ENCODE results near the gene BLOC1S5. TPM values are rescaled to one million over a fixed set of nuclear protein-coding genes. Genes with fewer than 3 reads are reported as not detected.

The BLOC1S5 gene
- total and polyA plus RNA-seq, 9 of the 15 experiments (the other 6 are each of a cell fraction or from before 2014, with no cell fraction given): 8.5 to 41.0 (median 27.7) TPM

- intact Hi-C loops (cut with micrococcal nuclease): no loop called here
- ChIA-PET POLR2A (interaction anchor here (0.6 to 0.7 kb wide), 2 partner anchors 294 to 308 kb away, joined by 3 read pairs; no protein-coding TSS in a partner anchor), CTCF (ENCODE audit: low intra/inter-chr PET ratio) (interaction anchor here (0.7 to 2.8 kb wide), 3 partner anchors 106 to 379 kb away, joined by 3 to 15 read pairs (median 12); no protein-coding TSS in a partner anchor)
- FAIRE-seq (no peak), DNase-seq (ENCODE audit: extremely low read depth in 1 of 4, low spot score in 3 of 4) (no peak), ATAC-seq (no peak)
- Histone ChIP-seq H3K9me3 (replicated peaks; ENCODE audit: control insufficient read depth, insufficient read depth, low read depth, low read length) (no peaks in the 10 kb centered on the region), H3K4me2 (ENCODE audit: insufficient read depth, low read length) (no peak overlapping the region), H3K4me1 (replicated peaks in 1 of 2; ENCODE audit: control insufficient read depth in 2 of 2, insufficient read depth in 2 of 2, low read length in 2 of 2) (peaks cover 0 to 4% of the 10 kb centered on the region in 2 experiments; a peak in 1 of 5 replicates), H3K27me3 (ENCODE audit: control insufficient read depth in 2 of 2, insufficient read depth in 2 of 2, low read length in 2 of 2) (no peaks in the 10 kb centered on the region), H3K27ac (ENCODE audit: extremely low read depth, low read depth, low read length) (no peak overlapping the region), H3K9ac (ENCODE audit: insufficient read depth in 1 of 2, low read depth in 2 of 2, low read length in 2 of 2) (no peak overlapping the region), H3K4me3 (no peak overlapping the region), H3K9me1 (ENCODE audit: control insufficient read depth, insufficient read depth, low read length) (no peaks in the 10 kb centered on the region), H3K79me2 (ENCODE audit: control insufficient read depth, insufficient read depth, low read length) (no peaks in the 10 kb centered on the region), H2AFZ (ENCODE audit: low read depth, low read length) (no peak overlapping the region), H4K20me1 (replicated peaks; ENCODE audit: control insufficient read depth, insufficient read depth, low read length) (no peaks in the 10 kb centered on the region), H3K36me3 (ENCODE audit: control insufficient read depth, insufficient read depth, low read length) (no peaks in the 10 kb centered on the region)
- no TSS peak for BruUV-seq (replicated peaks)
- in situ Hi-C loops (cut with MboI): no loop called here
- WGBS (ENCODE audit: insufficient coverage, low coverage, missing lambda C conversion rate): 24% methylated on average over 4 of the region's 4 CpGs
- TF ChIP-seq HSF4 (CRISPR knock-in tag; IDR thresholded peaks at IDR 0.05; ENCODE audit: borderline replicate concordance): no peak
- TF ChIP-seq HMG20A (CRISPR knock-in tag; conservative IDR thresholded peaks at IDR 0.05): no peak
- no peak for TF ChIP-seq BMI1 (IDR thresholded peaks at IDR 0.05; ENCODE audit: low read length)
- TF ChIP-seq POLR2AphosphoS2 (IDR thresholded peaks at IDR 0.05; ENCODE audit: low read length): no peak
- TF ChIP-seq POU5F1 (IDR thresholded peaks at IDR 0.05; ENCODE audit: borderline replicate concordance, low read depth, low read length, partially characterized antibody): no peak
- TF ChIP-seq, protein P1, sequence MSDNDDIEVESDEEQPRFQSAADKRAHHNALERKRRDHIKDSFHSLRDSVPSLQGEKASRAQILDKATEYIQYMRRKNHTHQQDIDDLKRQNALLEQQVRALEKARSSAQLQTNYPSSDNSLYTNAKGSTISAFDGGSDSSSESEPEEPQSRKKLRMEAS (CRISPR knock-in tag; IDR thresholded peaks at IDR 0.05): no peak
- no peak for TF ChIP-seq NBN (IDR thresholded peaks at IDR 0.05; ENCODE audit: low read depth)
- no peak for TF ChIP-seq PRDM10 (IDR thresholded peaks at IDR 0.05; ENCODE audit: partially characterized antibody)
- TF ChIP-seq MCM7 (IDR thresholded peaks at IDR 0.05): no peak
- TF ChIP-seq, protein P2, sequence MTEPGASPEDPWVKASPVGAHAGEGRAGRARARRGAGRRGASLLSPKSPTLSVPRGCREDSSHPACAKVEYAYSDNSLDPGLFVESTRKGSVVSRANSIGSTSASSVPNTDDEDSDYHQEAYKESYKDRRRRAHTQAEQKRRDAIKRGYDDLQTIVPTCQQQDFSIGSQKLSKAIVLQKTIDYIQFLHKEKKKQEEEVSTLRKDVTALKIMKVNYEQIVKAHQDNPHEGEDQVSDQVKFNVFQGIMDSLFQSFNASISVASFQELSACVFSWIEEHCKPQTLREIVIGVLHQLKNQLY (CRISPR knock-in tag; conservative IDR thresholded peaks at IDR 0.05): no peak
- no peak for TF ChIP-seq CCAR2 (IDR thresholded peaks at IDR 0.05; ENCODE audit: low read depth, low read length)
- no peak for TF ChIP-seq ZNF766 (CRISPR knock-in tag; conservative IDR thresholded peaks at IDR 0.05)
- TF ChIP-seq SMAD3 (CRISPR knock-in tag; conservative IDR thresholded peaks at IDR 0.05): no peak
- TF ChIP-seq, protein P3, sequence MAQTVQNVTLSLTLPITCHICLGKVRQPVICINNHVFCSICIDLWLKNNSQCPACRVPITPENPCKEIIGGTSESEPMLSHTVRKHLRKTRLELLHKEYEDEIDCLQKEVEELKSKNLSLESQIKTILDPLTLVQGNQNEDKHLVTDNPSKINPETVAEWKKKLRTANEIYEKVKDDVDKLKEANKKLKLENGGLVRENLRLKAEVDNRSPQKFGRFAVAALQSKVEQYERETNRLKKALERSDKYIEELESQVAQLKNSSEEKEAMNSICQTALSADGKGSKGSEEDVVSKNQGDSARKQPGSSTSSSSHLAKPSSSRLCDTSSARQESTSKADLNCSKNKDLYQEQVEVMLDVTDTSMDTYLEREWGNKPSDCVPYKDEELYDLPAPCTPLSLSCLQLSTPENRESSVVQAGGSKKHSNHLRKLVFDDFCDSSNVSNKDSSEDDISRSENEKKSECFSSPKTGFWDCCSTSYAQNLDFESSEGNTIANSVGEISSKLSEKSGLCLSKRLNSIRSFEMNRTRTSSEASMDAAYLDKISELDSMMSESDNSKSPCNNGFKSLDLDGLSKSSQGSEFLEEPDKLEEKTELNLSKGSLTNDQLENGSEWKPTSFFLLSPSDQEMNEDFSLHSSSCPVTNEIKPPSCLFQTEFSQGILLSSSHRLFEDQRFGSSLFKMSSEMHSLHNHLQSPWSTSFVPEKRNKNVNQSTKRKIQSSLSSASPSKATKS (CRISPR knock-in tag; IDR thresholded peaks at IDR 0.05): no peak
Observed at GRCh38 chr6:8005136-8005535, 59.1 kb downstream of the BLOC1S5 start.
